Tibial nerve (tissue), 3 donors: Measurements from ENCODE around the gene PMIS2.

Experiments used
- CTCF ChIP-seq, 5 experiments: fragments of 200-600 bp in 3 of 5; fragments of 450-650 bp in 2 of 5; sonication (generic) in 3 of 5; IDR thresholded peaks; one replicate each; pipeline ENCODE4 v1.5.1; 2016 to 2019; ENCODE audit warnings: antibody characterized with exemption in 5 of 5, mild to moderate bottlenecking in 3 of 5, moderate library complexity in 2 of 5
- POLR2A ChIP-seq, 2 donors: fragments of 450-650 bp; IDR thresholded peaks; one replicate each; pipeline ENCODE4 v1.6.1; 2017; ENCODE audit warnings: antibody characterized with exemption in 2 of 2, mild to moderate bottlenecking in 2 of 2, moderate library complexity in 2 of 2

- TF ChIP-seq POLR2A (IDR thresholded peaks at IDR 0.05): no peak
- no peak for TF ChIP-seq CTCF (IDR thresholded peaks at IDR 0.05)
Measured at GRCh38 chr19:35607661-35608060, 21.7 kb downstream of the PMIS2 start.
